HepG2 (cell line): Measurements from ENCODE around the gene GPR137. TPM values are rescaled to one million over a fixed set of nuclear protein-coding genes. Genes with fewer than 3 reads are reported as not detected.

Experiments
- ATAC-seq: fragments of 200-7000 bp; cut with Tn5 transposase; 3 replicates; pipeline ENCODE4 v1.9.1; 2020; ENCODE audit warnings: mild to moderate bottlenecking, moderate library complexity
- BruUV-seq: library from RNA; stranded (reverse); fragments of 400-500 nt; replicated peaks from 2 replicates; lab custom pipeline; 2021; lab: Mats Ljungman, UMichigan
- CTCF ChIA-PET: fragments of 300-600 bp; formaldehyde crosslinking; extraction: SDS; loops from one replicate; lab custom pipeline; 2021; ENCODE audit warnings: low total read pairs, inconsistent platforms, low intra/inter-chr PET ratio; lab: Yijun Ruan, JAX
- POLR2A ChIA-PET: fragments of 350-600 bp; sonication (Branson Sonifier 250); formaldehyde crosslinking; loops from one replicate; lab custom pipeline; 2020; ENCODE audit warnings: antibody characterized with exemption, inconsistent platforms; lab: Yijun Ruan, JAX
- DNase-seq: peaks from one replicate; pipeline ENCODE4 v3.0.0-alpha.2; 2015; ENCODE audit warnings: low spot score
- FAIRE-seq: peaks from 3 replicates; lab custom pipeline; 2011; peaks lifted over from hg19 to GRCh38; lab: Jason Lieb, UNC
- H2AFZ ChIP-seq: one replicate; pipeline ENCODE4 v1.6.1; 2011; ENCODE audit warnings: low read length, inconsistent platforms
- H3K27ac ChIP-seq: fragments of 300-600 bp; 3 replicates; pipeline ENCODE4 v1.8.0; 2011; ENCODE audit warnings: mixed run types, mild to moderate bottlenecking, mixed read lengths, low read length, inconsistent platforms; ENCODE audit not compliant: insufficient read depth; ENCODE audit errors: extremely low read length
- H3K27me3 ChIP-seq, 2 experiments: fragments of 200-600 bp in 1 of 2; 2 replicates in 1 of 2; 3 replicates in 1 of 2; pipeline versions ENCODE4 v1.6.0 to v1.8.0; 2011; ENCODE audit warnings: low read length in 2 of 2, mild to moderate bottlenecking in 2 of 2, moderate library complexity in 2 of 2, inconsistent platforms in 1 of 2; ENCODE audit not compliant: insufficient read depth in 2 of 2, control insufficient read depth in 1 of 2
- H3K36me3 ChIP-seq, 2 experiments: fragments of 200-600 bp in 1 of 2; replicated peaks in 1 of 2; 2 replicates in 1 of 2; 3 replicates in 1 of 2; pipeline versions ENCODE4 v1.5.1 to v1.8.0; 2011; ENCODE audit warnings: low read length in 2 of 2, inconsistent platforms in 1 of 2; ENCODE audit not compliant: insufficient read depth in 2 of 2, control insufficient read depth in 1 of 2
- H3K4me1 ChIP-seq: 2 replicates; pipeline ENCODE4 v1.5.1; 2012; ENCODE audit warnings: low read length, inconsistent platforms; ENCODE audit not compliant: insufficient read depth
- H3K4me2 ChIP-seq: 2 replicates; pipeline ENCODE4 v1.6.0; 2011; ENCODE audit warnings: low read depth, low read length, inconsistent platforms
- H3K4me3 ChIP-seq, 3 experiments: fragments of 200-600 bp in 1 of 3; sonication (generic), shearing (Covaris generic) in 1 of 3; replicated peaks in 1 of 3; 2 replicates each; pipeline ENCODE4 v1.5.1; 2011 to 2016; ENCODE audit warnings: low read length in 3 of 3, inconsistent platforms in 2 of 3, low read depth in 2 of 3, mild to moderate bottlenecking in 2 of 3, control low read depth in 1 of 3, mixed read lengths in 1 of 3; ENCODE audit not compliant: insufficient read depth in 1 of 3
- H3K79me2 ChIP-seq: one replicate; pipeline ENCODE4 v1.6.1; 2011; ENCODE audit warnings: low read length, inconsistent platforms; ENCODE audit not compliant: insufficient read depth
- H3K9ac ChIP-seq: 2 replicates; pipeline ENCODE4 v1.6.0; 2011; ENCODE audit warnings: mild to moderate bottlenecking, low read depth, low read length, inconsistent platforms; ENCODE audit not compliant: insufficient read depth
- H3K9me3 ChIP-seq: 2 replicates; pipeline ENCODE4 v1.5.1; 2012; ENCODE audit warnings: mild to moderate bottlenecking, low read length
- H4K20me1 ChIP-seq: 2 replicates; pipeline ENCODE4 v1.6.0; 2011; ENCODE audit warnings: inconsistent platforms, mild to moderate bottlenecking, low read length, moderate library complexity; ENCODE audit not compliant: insufficient read depth
- XRCC5 ChIP-seq: fragments of 200-400 bp; formaldehyde crosslinking; optimal IDR thresholded peaks from 2 replicates; pipeline ENCODE3; 2017; ENCODE audit warnings: mild to moderate bottlenecking, low read length
- ZMYM4 ChIP-seq: sonication (generic); formaldehyde crosslinking; IDR thresholded peaks from 2 replicates; pipeline ENCODE4 v1.8.1; 2023; ENCODE audit warnings: mild to moderate bottlenecking, missing genetic modification reagents
- ZNF235 ChIP-seq: sonication (generic); formaldehyde crosslinking; IDR thresholded peaks from 2 replicates; pipeline ENCODE4 v1.8.1; 2023; ENCODE audit warnings: mild to moderate bottlenecking, missing genetic modification reagents, borderline replicate concordance
- ZNF546 ChIP-seq: sonication (generic); formaldehyde crosslinking; conservative IDR thresholded peaks from 2 replicates; pipeline ENCODE4 v1.8.1; 2023; ENCODE audit warnings: mild to moderate bottlenecking, missing genetic modification reagents
- ZNF7 ChIP-seq: IDR thresholded peaks from 2 replicates; pipeline ENCODE4 v1.6.1; 2016; ENCODE audit warnings: missing biosample characterization, missing genetic modification reagents
- WGBS: methylation state at CpG from one replicate; pipeline ENCODE4 v1.1.6; 2017; ENCODE audit warnings: low lambda C conversion rate; 5-methylcytosine and 5-hydroxymethylcytosine counted together
- in situ Hi-C: cut with HindIII; loops from 2 replicates; pipeline ENCODE4 v1.10.0; 2017; ENCODE audit warnings: low pct_unique_long_range_greater_than_20kb; ENCODE audit not compliant: extremely low pct_ligation_motif_present
- intact Hi-C: fragments of 100-400 bp; cut with micrococcal nuclease; formaldehyde crosslinking; loops from one replicate; pipeline ENCODE4 v1.10.0; 2022; ENCODE audit not compliant: unreplicated experiment
- polyA plus RNA-seq, 8 experiments: library from polyadenylated mRNA; depleted of rRNA in 3 of 8; stranded (reverse) in 7 of 8; unstranded in 1 of 8; fragments of >200 nt; fragmentation: Illumina TruSeq in 4 of 8; extraction: Trizol in 4 of 8; gene quantifications; 2 replicates each; pipeline versions ENCODE4 v1.2.1 to v1.2.3, GENCODE V29; 2011 to 2016; ENCODE audit warnings: low read depth in 4 of 8, missing spikeins in 1 of 8, mixed read lengths in 1 of 8; ENCODE audit not compliant: insufficient read depth in 1 of 8
- total RNA-seq, 5 experiments: library from RNA; depleted of rRNA; stranded (reverse); fragments of >200 nt; fragmentation: Illumina TruSeq; extraction: Trizol; gene quantifications; 2 replicates each; pipeline ENCODE4 v1.2.3, GENCODE V29; 2016; ENCODE audit warnings: low read depth in 1 of 5

The GPR137 gene
- total and polyA plus RNA-seq, 2 of the 13 experiments (the other 11 are each of a cell fraction or from before 2014, with no cell fraction given) = 8.5 to 13.2 TPM

- Histone ChIP-seq H3K9ac (no peak overlapping the region), H3K79me2 (no peaks in the 10 kb centered on the region), H3K9me3 (no peaks in the 10 kb centered on the region), H2AFZ (no peak overlapping the region), H3K4me3 (no peak overlapping the region), H3K36me3 (peaks cover 1 to 15% of the 10 kb centered on the region in 2 experiments; a peak in 1 of 5 replicates), H4K20me1 (no peaks in the 10 kb centered on the region), H3K27ac (no peak overlapping the region), H3K27me3 (peaks cover 0 to 3% of the 10 kb centered on the region in 2 experiments; a peak in 1 of 5 replicates), H3K4me1 (peaks cover 6% of the 10 kb centered on the region), H3K4me2 (no peak overlapping the region)
- in situ Hi-C loops (no loop called here), intact Hi-C loops (no loop called here)
- FAIRE-seq (no peak), DNase-seq (no peak), ATAC-seq (no peak)
- 62% methylated on average over 11 of the region's 11 CpGs for WGBS
- CTCF ChIA-PET = no interaction called here
- POLR2A ChIA-PET = no interaction called here
- no peak for TF ChIP-seq ZMYM4 (CRISPR knock-in tag)
- BruUV-seq = no TSS peak
Observed at GRCh38 chr11:64324692-64325469, 39.2 kb downstream of the GPR137 start.

DNA sequence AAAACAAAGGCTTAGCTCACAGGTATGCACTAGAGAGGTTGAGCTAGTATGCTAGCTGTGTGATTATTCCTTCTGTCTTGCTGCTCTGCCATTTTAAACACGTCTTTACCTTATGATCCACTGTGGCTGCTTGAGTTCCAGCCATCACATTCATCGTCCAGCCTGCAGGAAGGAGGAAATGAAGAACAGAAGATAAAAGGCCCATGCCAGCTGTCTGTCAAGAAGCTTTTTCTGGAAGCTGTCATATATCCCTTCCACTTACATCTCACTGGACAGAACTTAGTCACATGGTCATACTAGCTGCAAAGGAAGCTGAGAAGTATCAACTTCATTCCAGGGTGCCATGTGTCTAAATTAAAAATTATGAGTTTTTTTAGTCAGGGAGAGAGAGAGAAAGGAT, 41.7 kb downstream of the GPR137 start:
- ChIA-PET POLR2A (interaction anchor here (3.2 kb wide), 1 partner anchor 10 kb away, joined by 12 read pairs; the partner anchor contains the start of genes PRDX5 and TRMT112), CTCF (no interaction called here)
- Histone ChIP-seq H3K36me3 (no peaks in the 10 kb centered on the region), H3K27ac (no peak overlapping the region), H3K9me3 (no peaks in the 10 kb centered on the region), H3K4me3 (no peak overlapping the region), H4K20me1 (no peaks in the 10 kb centered on the region), H2AFZ (no peak overlapping the region), H3K79me2 (no peaks in the 10 kb centered on the region), H3K4me1 (peaks cover 22% of the 10 kb centered on the region), H3K4me2 (no peak overlapping the region), H3K9ac (no peak overlapping the region), H3K27me3 (peaks cover under 1 to 7% of the 10 kb centered on the region in 2 experiments; a peak in 3 of 5 replicates)
- WGBS = 27% methylated on average over 2 of the region's 2 CpGs
- DNase-seq = no peak
- intact Hi-C loops = no loop called here
- BruUV-seq = no TSS peak
- ATAC-seq = no peak
- no peak for FAIRE-seq
- TF ChIP-seq ZNF7 (CRISPR knock-in tag) (no peak), ZNF235 (CRISPR knock-in tag) (no peak), XRCC5 (no peak), ZNF546 (no peak)
- in situ Hi-C loops = no loop called here
